ENCODE data around the gene PROX2. TPM values are rescaled to one million over a fixed set of nuclear protein-coding genes. Genes with fewer than 3 reads are reported as not detected.

Gene PROX2
- total RNA-seq, 4 donors from 2014 or later, result not detected

- no peaks in the 10 kb centered on the region for H3K27me3 ChIP-seq
- H3K9me3 ChIP-seq, result no peaks in the 10 kb centered on the region
- DNase-seq, result no peak
- TF ChIP-seq CTCF (IDR thresholded peaks at IDR 0.05) (no peak), POLR2A (IDR thresholded peaks at IDR 0.05) (no peak)
- H3K4me1 ChIP-seq, result peaks cover 0 to 6% of the 10 kb centered on the region in 2 donors
- H3K27ac ChIP-seq, result peak overlapping the region; percentile 51 to 61
- H3K36me3 ChIP-seq, result no peaks in the 10 kb centered on the region
- intact Hi-C loops (cut with DNase I; ENCODE audit: low total_unique reads), result no loop called here
- no peak overlapping the region for H3K4me3 ChIP-seq
Measured at GRCh38 chr14:74917178-74917543, 41.2 kb upstream of the PROX2 start.

GRCh38 chr14:74915826-74916225 is 39.9 kb upstream of the PROX2 start:
- intact Hi-C loops (cut with DNase I; ENCODE audit: low total_unique reads), result no loop called here
- H3K4me1 ChIP-seq, result peaks cover 0 to 6% of the 10 kb centered on the region in 2 donors

GRCh38 chr14:74915426-74915825 is 39.5 kb upstream of the PROX2 start:
- no peaks in the 10 kb centered on the region for H3K27me3 ChIP-seq
- peak overlapping the region; percentile 51 to 61 for H3K27ac ChIP-seq
- intact Hi-C loops (cut with DNase I; ENCODE audit: low total_unique reads), result no loop called here
- H3K4me3 ChIP-seq, result no peak overlapping the region
- H3K36me3 ChIP-seq, result no peaks in the 10 kb centered on the region
- H3K4me1 ChIP-seq, result peaks cover 0 to 6% of the 10 kb centered on the region in 2 donors
- H3K9me3 ChIP-seq, result no peaks in the 10 kb centered on the region
- TF ChIP-seq POLR2A (IDR thresholded peaks at IDR 0.05) (no peak), CTCF (IDR thresholded peaks at IDR 0.05) (no peak)
- no peak for DNase-seq

More at GRCh38 chr14:74915826-74916225, 39.9 kb upstream of the PROX2 start:
- no peaks in the 10 kb centered on the region for H3K9me3 ChIP-seq
- DNase-seq, result no peak
- TF ChIP-seq CTCF (IDR thresholded peaks at IDR 0.05) (no peak), POLR2A (IDR thresholded peaks at IDR 0.05) (no peak)
- no peak overlapping the region for H3K4me3 ChIP-seq
- no peaks in the 10 kb centered on the region for H3K36me3 ChIP-seq
- no peaks in the 10 kb centered on the region for H3K27me3 ChIP-seq
- H3K27ac ChIP-seq, result peak overlapping the region; percentile 51 to 61

- peaks cover 0 to 6% of the 10 kb centered on the region in 2 donors for H3K4me1 ChIP-seq
- DNase-seq, result peak; percentile 77 to 79
- no peaks in the 10 kb centered on the region for H3K27me3 ChIP-seq
- peak; percentile 46 to 73 (median 72) for TF ChIP-seq CTCF (IDR thresholded peaks at IDR 0.05)
- TF ChIP-seq POLR2A (IDR thresholded peaks at IDR 0.05), result no peak
- H3K4me3 ChIP-seq, result no peak overlapping the region
- H3K9me3 ChIP-seq, result no peaks in the 10 kb centered on the region
- no peaks in the 10 kb centered on the region for H3K36me3 ChIP-seq
- H3K27ac ChIP-seq, result peak overlapping the region; percentile 60 to 66
- intact Hi-C loops (cut with DNase I; ENCODE audit: low total_unique reads), result no loop called here
Measured at GRCh38 chr14:74913986-74914573, 38.1 kb upstream of the PROX2 start.

GRCh38 chr14:74913393-74913910 is 37.5 kb upstream of the PROX2 start:
- Histone ChIP-seq H3K9me3 (no peaks in the 10 kb centered on the region), H3K4me3 (no peak overlapping the region), H3K27me3 (no peaks in the 10 kb centered on the region), H3K27ac (no peak overlapping the region), H3K4me1 (peaks cover 0 to 5% of the 10 kb centered on the region in 2 donors), H3K36me3 (no peaks in the 10 kb centered on the region)
- intact Hi-C loops (cut with DNase I; ENCODE audit: low total_unique reads), result no loop called here
- DNase-seq, result no peak
- no peak for TF ChIP-seq POLR2A (IDR thresholded peaks at IDR 0.05)
- no peak for TF ChIP-seq CTCF (IDR thresholded peaks at IDR 0.05)
